NOMO-1 treated with dmso at 0.1 percent for 144 hours (cell line): Measurements from ENCODE around the gene CCDC50.

Source experiments
- DNase-seq: peaks from one replicate; lab custom pipeline; 2025; ENCODE audit not compliant: unreplicated experiment; lab: John Stamatoyannopoulos, UW

The CCDC50 gene

GRCh38 chr3:191415566-191415965 is 86.4 kb downstream of the CCDC50 start:
- DNase-seq, result no peak

GRCh38 chr3:191417457-191417729 is 88.2 kb downstream of the CCDC50 start:
- DNase-seq, result no peak

GRCh38 chr3:191420771-191421170 is 91.6 kb downstream of the CCDC50 start:
- DNase-seq, result no peak

- DNase-seq, result no peak
Observed at GRCh38 chr3:191424881-191425280, 95.7 kb downstream of the CCDC50 start.

- no peak for DNase-seq
Observed at GRCh38 chr3:191425322-191425734, 96.1 kb downstream of the CCDC50 start.

GRCh38 chr3:191426311-191426710 is 97.1 kb downstream of the CCDC50 start:
- DNase-seq, result no peak

- DNase-seq, result no peak
Observed at GRCh38 chr3:191428177-191428576, 99.0 kb downstream of the CCDC50 start.

- DNase-seq, result no peak
Observed at GRCh38 chr3:191430103-191430502, 100.9 kb downstream of the CCDC50 start.

- DNase-seq, result no peak
Observed at GRCh38 chr3:191431160-191431822, 102.1 kb downstream of the CCDC50 start.

- DNase-seq, result no peak
Observed at GRCh38 chr3:191432162-191432561, 103.0 kb downstream of the CCDC50 start.

- DNase-seq, result no peak
Observed at GRCh38 chr3:191434024-191434423, 104.8 kb downstream of the CCDC50 start.

GRCh38 chr3:191435981-191436380 is 106.8 kb downstream of the CCDC50 start:
- no peak for DNase-seq

GRCh38 chr3:191438150-191438814 is 109.1 kb downstream of the CCDC50 start:
- DNase-seq, result no peak

- DNase-seq, result no peak
Observed at GRCh38 chr3:191440532-191440931, 111.3 kb downstream of the CCDC50 start.

GRCh38 chr3:191441687-191442086 is 112.5 kb downstream of the CCDC50 start:
- DNase-seq, result no peak

GRCh38 chr3:191444569-191444968 is 115.4 kb downstream of the CCDC50 start:
- no peak for DNase-seq
